H1 (cell line): ENCODE results near the gene LBX1. TPM values are rescaled to one million over a fixed set of nuclear protein-coding genes. Genes with fewer than 3 reads are reported as not detected.

Experiments used
- BRCA1 ChIP-seq: IDR thresholded peaks from 2 replicates; pipeline ENCODE4 v1.6.1; 2012; ENCODE audit warnings: low read depth, low read length, improper control_type of control experiment
- CHD7 ChIP-seq: fragments of 300-600 bp; sonication (generic); IDR thresholded peaks from 2 replicates; pipeline ENCODE4 v1.7.1; 2012; ENCODE audit warnings: low read length, moderate library complexity, mild to moderate bottlenecking, inconsistent platforms; ENCODE audit not compliant: insufficient replicate concordance
- EGR1 ChIP-seq: IDR thresholded peaks from 2 replicates; pipeline ENCODE4 v1.6.1; 2011; ENCODE audit warnings: low read depth, low read length, borderline replicate concordance
- KDM1A ChIP-seq: fragments of 200-600, 300-600 bp; sonication (generic); IDR thresholded peaks from 2 replicates; pipeline ENCODE4 v1.7.1; 2016; ENCODE audit warnings: mild to moderate bottlenecking, low read length, borderline replicate concordance
- MAFK ChIP-seq: IDR thresholded peaks from 2 replicates; pipeline ENCODE4 v1.6.1; 2012; ENCODE audit warnings: low read depth, mild to moderate bottlenecking, improper control_type of control experiment, low read length
- RNF2 ChIP-seq: fragments of 200-900, 300-1000 bp; sonication (generic); IDR thresholded peaks from 2 replicates; pipeline ENCODE4 v1.7.1; 2016; ENCODE audit warnings: borderline replicate concordance, low read depth, mild to moderate bottlenecking, antibody characterized with exemption, low read length; ENCODE audit not compliant: poor library complexity, severe bottlenecking; ENCODE audit errors: missing control alignments
- SIX5 ChIP-seq: IDR thresholded peaks from 2 replicates; pipeline ENCODE4 v1.6.1; 2011; ENCODE audit warnings: mild to moderate bottlenecking, low read depth, low read length
- SP4 ChIP-seq: IDR thresholded peaks from 2 replicates; pipeline ENCODE4 v1.6.1; 2012; ENCODE audit warnings: low read length, inconsistent platforms
- SRF ChIP-seq: IDR thresholded peaks from 2 replicates; pipeline ENCODE4 v1.6.1; 2011; ENCODE audit warnings: mild to moderate bottlenecking, low read depth, low read length, moderate library complexity
- polyA plus RNA-seq, 7 experiments: library from polyadenylated mRNA; depleted of rRNA in 3 of 7; stranded (reverse) in 5 of 7; unstranded in 2 of 7; fragments of >200 nt in 5 of 7; fragments of 200-250 nt in 2 of 7; gene quantifications; 1 replicate in 5 of 7; 2 replicates in 1 of 7; 4 replicates in 1 of 7; pipeline versions ENCODE4 v1.2.1 to v1.2.3, GENCODE V29; 2011 to 2013; ENCODE audit warnings: missing spikeins in 2 of 7, mixed read lengths in 2 of 7
- total RNA-seq: library from RNA; stranded (reverse); fragmentation: NEBNext Ultra II Directional; extraction: Animal tissue kit (Norgen Biotek cat#: 25700); gene quantifications from 2 replicates; pipeline ENCODE4 v1.2.1, GENCODE V29; 2021

The LBX1 gene
- total and polyA plus RNA-seq, 2 of the 8 experiments (the other 6 are each of a cell fraction or from before 2014, with no cell fraction given), result not detected

DNA sequence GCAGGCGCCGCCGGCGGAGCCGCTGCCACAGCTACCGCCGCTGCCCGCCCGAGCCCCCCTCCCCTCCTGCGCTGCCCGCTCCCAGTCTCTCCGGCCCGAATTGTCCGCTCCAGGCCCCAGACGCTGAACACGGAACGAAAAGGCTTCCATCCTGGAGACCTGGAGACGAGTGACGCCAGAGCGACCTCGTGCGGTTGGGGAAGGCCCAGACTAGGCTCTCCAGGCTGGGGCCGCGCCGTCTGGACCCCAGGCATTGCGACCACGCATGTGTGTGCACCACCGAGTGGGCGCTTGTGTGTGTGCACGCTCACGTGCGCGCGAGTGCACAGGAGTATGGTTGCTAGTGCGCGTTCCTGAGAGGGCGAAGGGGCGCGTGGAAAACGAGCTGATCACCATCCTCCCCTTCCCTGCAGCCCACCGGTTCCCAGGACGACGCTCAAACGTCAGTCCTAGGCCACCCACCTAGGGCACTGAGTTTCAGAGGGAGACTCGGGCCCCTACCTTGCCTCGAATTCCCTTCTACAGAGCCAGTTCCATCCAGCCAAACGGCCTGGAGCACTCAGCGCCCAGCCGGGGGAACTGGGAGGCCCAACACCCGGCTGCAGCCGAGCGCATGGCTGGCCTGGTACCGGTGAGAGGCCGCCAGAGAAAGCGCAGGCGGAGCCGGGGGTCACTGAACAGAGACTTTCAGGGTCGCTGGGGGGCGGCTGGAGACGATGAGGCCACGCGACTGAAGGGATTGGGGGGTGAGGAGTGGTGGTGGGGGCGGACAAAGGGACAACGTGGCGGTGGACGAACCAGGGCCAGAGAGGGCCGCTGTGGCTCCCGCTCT, 11.6 kb downstream of the LBX1 start (continued):
- TF ChIP-seq CHD7, result no peak
- no peak for TF ChIP-seq SP4
- TF ChIP-seq MAFK, result no peak
- no peak for TF ChIP-seq EGR1
- peak; percentile 84 for TF ChIP-seq RNF2
- TF ChIP-seq KDM1A, result no peak
- TF ChIP-seq SRF, result no peak
- TF ChIP-seq BRCA1, result no peak
- TF ChIP-seq SIX5, result no peak
